ENCODE data around the gene NAALADL2. TPM values are rescaled to one million over a fixed set of nuclear protein-coding genes. Genes with fewer than 3 reads are reported as not detected.

NAALADL2 gene
- total RNA-seq, 2 experiments from 2014 or later: 0.48 TPM; not detected in 1

GRCh38 chr3:175716446-175716845 lies 857.3 kb downstream of the NAALADL2 start:
- Mint-ChIP-seq H3K4me3 (no peak overlapping the region), H3K9me3 (peaks cover 4% of the 10 kb centered on the region), H3K4me1 (no peaks in the 10 kb centered on the region), H3K27ac (no peak overlapping the region), H3K36me3 (no peaks in the 10 kb centered on the region), H3K27me3 (no peaks in the 10 kb centered on the region)
- no peak for DNase-seq

GRCh38 chr3:175726228-175726627 lies 867.1 kb downstream of the NAALADL2 start:
- Mint-ChIP-seq H3K9me3 (no peaks in the 10 kb centered on the region), H3K4me3 (no peak overlapping the region), H3K36me3 (no peaks in the 10 kb centered on the region), H3K27ac (no peak overlapping the region), H3K27me3 (no peaks in the 10 kb centered on the region), H3K4me1 (no peaks in the 10 kb centered on the region)
- DNase-seq: no peak

- no peak for DNase-seq
- H3K27me3 Mint-ChIP-seq: no peaks in the 10 kb centered on the region
- no peaks in the 10 kb centered on the region for H3K4me1 Mint-ChIP-seq
- no peaks in the 10 kb centered on the region for H3K36me3 Mint-ChIP-seq
- no peak overlapping the region for H3K27ac Mint-ChIP-seq
- H3K9me3 Mint-ChIP-seq: no peaks in the 10 kb centered on the region
- no peak overlapping the region for H3K4me3 Mint-ChIP-seq
Observed at GRCh38 chr3:175728566-175728965, 869.4 kb downstream of the NAALADL2 start.

GRCh38 chr3:175729466-175729865 lies 870.3 kb downstream of the NAALADL2 start:
- H3K4me3 Mint-ChIP-seq: no peak overlapping the region
- H3K36me3 Mint-ChIP-seq: no peaks in the 10 kb centered on the region
- H3K27me3 Mint-ChIP-seq: no peaks in the 10 kb centered on the region
- H3K4me1 Mint-ChIP-seq: no peaks in the 10 kb centered on the region
- no peak for DNase-seq
- H3K9me3 Mint-ChIP-seq: no peaks in the 10 kb centered on the region
- H3K27ac Mint-ChIP-seq: no peak overlapping the region

GRCh38 chr3:175731543-175731942 lies 872.4 kb downstream of the NAALADL2 start:
- H3K4me1 Mint-ChIP-seq: no peaks in the 10 kb centered on the region
- H3K36me3 Mint-ChIP-seq: no peaks in the 10 kb centered on the region
- H3K27ac Mint-ChIP-seq: no peak overlapping the region
- H3K27me3 Mint-ChIP-seq: no peaks in the 10 kb centered on the region
- H3K9me3 Mint-ChIP-seq: peaks cover 6% of the 10 kb centered on the region
- H3K4me3 Mint-ChIP-seq: no peak overlapping the region
- DNase-seq: no peak

DNA sequence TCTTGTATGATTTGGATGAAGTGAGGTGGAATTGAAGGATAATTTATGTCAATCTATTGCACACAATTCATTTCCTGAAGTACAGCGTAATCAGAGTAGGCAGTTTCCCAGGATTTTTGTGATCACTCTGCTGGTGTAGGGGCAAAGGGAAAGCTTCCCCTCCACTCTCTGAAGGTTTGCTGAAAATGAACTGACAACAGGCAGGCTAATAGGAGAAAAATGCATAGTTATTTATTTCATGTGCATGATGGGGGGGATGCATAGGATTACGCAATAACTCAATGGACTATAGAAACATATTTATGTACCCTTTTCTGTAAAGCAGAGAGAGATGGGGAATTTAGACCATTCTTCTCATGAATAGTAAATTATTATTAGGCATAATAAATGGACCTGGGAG lies 872.9 kb downstream of the NAALADL2 start:
- DNase-seq: no peak
- H3K4me1 Mint-ChIP-seq: no peaks in the 10 kb centered on the region
- H3K4me3 Mint-ChIP-seq: no peak overlapping the region
- H3K36me3 Mint-ChIP-seq: no peaks in the 10 kb centered on the region
- H3K9me3 Mint-ChIP-seq: peaks cover 6% of the 10 kb centered on the region
- no peak overlapping the region for H3K27ac Mint-ChIP-seq
- H3K27me3 Mint-ChIP-seq: no peaks in the 10 kb centered on the region

DNA sequence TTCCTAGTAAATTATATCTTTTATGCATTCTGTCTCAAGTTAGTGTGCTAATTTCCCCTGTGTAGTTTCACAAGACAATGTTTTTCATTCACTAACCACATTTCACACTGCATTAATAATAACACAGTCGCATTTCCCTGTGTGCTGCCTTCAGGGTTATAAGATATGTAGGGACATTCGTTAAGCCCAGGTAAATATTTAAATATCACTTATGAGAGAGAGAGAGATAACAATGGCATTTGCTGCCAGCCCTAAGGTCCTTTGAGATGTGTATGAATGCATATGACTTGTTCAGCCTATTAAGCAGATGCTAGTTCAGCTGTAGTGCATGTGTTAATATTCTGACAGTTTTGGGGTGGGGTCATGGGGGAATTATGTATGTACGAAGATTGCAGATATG lies 876.7 kb downstream of the NAALADL2 start:
- Mint-ChIP-seq H3K9me3 (peaks cover 9% of the 10 kb centered on the region), H3K36me3 (no peaks in the 10 kb centered on the region), H3K4me3 (no peak overlapping the region), H3K27me3 (no peaks in the 10 kb centered on the region), H3K4me1 (no peaks in the 10 kb centered on the region), H3K27ac (no peak overlapping the region)
- DNase-seq: no peak

DNA sequence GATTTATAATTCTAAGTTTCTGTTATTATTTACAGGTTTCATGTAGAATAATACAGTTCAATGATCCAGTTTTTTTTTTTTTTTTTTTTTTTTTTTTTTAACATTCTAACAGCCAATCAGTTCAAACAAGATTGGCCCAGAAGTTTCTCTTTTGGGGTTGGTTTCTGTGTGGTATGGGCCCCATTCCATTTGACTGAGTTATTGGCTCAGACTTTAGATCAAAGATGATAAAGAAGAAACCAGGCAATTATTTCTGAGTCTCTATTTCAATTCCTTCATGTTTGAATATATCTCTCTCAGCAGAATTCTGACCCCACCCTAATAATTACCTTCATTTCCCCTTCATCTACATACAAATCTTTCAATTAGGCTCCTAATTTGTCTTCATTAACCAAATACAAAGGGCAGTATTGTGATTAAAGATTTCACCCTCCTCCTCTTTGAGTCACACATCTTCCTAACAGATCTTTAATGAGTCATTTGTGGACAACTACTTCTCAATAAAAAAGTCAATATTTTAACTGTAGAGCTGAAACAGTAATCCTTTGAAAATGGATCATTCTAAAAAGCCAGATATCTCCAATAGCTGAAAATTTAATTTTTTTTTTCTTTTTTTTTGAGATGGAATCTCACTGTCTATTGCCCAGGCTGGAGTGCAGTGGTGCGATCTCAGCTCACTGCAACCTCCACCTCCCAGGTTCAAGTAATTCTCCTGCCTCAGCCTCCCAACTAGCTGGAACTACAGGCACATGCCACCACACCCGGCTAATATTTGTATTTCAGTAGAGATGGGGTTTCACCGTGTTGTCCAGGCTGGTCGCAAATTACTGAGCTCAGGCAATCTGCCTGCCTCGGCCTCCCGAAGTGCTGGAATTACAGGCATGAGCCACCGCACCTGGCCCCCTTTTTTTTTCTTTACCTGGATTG lies 878.8 kb downstream of the NAALADL2 start:
- H3K27ac Mint-ChIP-seq: no peak overlapping the region
- no peaks in the 10 kb centered on the region for H3K4me1 Mint-ChIP-seq
- no peak for DNase-seq
- no peak overlapping the region for H3K4me3 Mint-ChIP-seq
- H3K9me3 Mint-ChIP-seq: peaks cover 9% of the 10 kb centered on the region
- no peaks in the 10 kb centered on the region for H3K27me3 Mint-ChIP-seq
- no peaks in the 10 kb centered on the region for H3K36me3 Mint-ChIP-seq

DNA sequence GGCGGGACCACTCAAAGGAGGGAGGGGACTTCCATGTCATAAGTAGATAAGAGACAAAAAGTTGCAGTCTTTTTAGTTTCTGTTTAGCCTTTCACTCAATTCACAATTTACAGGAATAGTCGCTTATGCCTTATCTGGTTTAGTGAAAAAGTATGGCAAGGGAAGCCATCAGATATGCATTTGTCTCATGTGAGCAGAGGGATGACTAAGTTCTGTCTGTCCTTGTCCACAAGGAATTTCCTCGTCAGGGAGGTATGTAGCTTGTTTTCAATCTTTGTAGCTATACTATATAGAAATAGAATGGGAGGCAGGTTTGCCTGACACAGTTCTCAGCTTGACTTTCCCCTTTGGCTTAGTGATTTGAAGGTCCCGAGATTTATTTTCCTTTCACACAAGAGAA lies 882.8 kb downstream of the NAALADL2 start:
- H3K4me3 Mint-ChIP-seq: no peak overlapping the region
- H3K4me1 Mint-ChIP-seq: no peaks in the 10 kb centered on the region
- no peak for DNase-seq
- H3K36me3 Mint-ChIP-seq: no peaks in the 10 kb centered on the region
- peaks cover 3% of the 10 kb centered on the region for H3K9me3 Mint-ChIP-seq
- H3K27ac Mint-ChIP-seq: no peak overlapping the region
- no peaks in the 10 kb centered on the region for H3K27me3 Mint-ChIP-seq

GRCh38 chr3:175743733-175744400 lies 884.7 kb downstream of the NAALADL2 start:
- no peak for DNase-seq
- H3K27me3 Mint-ChIP-seq: no peaks in the 10 kb centered on the region

DNA sequence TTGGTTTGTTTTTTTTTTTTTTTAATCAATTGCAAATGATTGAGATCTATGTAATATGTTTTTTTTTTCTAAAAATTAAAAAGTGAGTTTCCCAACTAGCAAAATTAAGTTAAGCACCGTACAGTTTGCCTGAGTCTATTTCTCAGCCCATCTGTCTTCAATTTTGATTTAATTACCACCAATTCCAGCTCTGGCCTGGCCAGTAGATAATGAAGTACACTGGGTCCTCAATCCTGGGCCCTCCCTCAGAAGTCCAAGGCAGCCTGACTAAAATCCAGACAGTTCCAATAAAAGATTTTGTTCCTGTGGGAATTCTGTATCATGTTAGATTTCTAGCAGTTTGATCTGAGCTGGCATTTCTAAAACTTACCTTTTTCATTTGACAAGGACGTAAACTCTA lies 887.2 kb downstream of the NAALADL2 start:
- no peaks in the 10 kb centered on the region for H3K27me3 Mint-ChIP-seq

More at GRCh38 chr3:175743733-175744400, 884.7 kb downstream of the NAALADL2 start:
- Mint-ChIP-seq H3K36me3 (no peaks in the 10 kb centered on the region), H3K9me3 (peaks cover 3% of the 10 kb centered on the region), H3K27ac (no peak overlapping the region), H3K4me1 (no peaks in the 10 kb centered on the region), H3K4me3 (no peak overlapping the region)

GRCh38 chr3:175748087-175748730 lies 889.1 kb downstream of the NAALADL2 start:
- no peaks in the 10 kb centered on the region for H3K4me1 Mint-ChIP-seq
- no peaks in the 10 kb centered on the region for H3K9me3 Mint-ChIP-seq
- H3K27ac Mint-ChIP-seq: no peak overlapping the region
- DNase-seq: no peak
- no peaks in the 10 kb centered on the region for H3K36me3 Mint-ChIP-seq
- no peaks in the 10 kb centered on the region for H3K27me3 Mint-ChIP-seq
- H3K4me3 Mint-ChIP-seq: no peak overlapping the region

More for the DNA sequence above, 887.2 kb downstream of the NAALADL2 start:
- no peak overlapping the region for H3K27ac Mint-ChIP-seq
- no peaks in the 10 kb centered on the region for H3K4me1 Mint-ChIP-seq
- H3K36me3 Mint-ChIP-seq: no peaks in the 10 kb centered on the region
- DNase-seq: no peak
- H3K4me3 Mint-ChIP-seq: no peak overlapping the region
- no peaks in the 10 kb centered on the region for H3K9me3 Mint-ChIP-seq

GRCh38 chr3:175749981-175750380 lies 890.8 kb downstream of the NAALADL2 start:
- Mint-ChIP-seq H3K4me1 (no peaks in the 10 kb centered on the region), H3K27ac (no peak overlapping the region), H3K4me3 (no peak overlapping the region), H3K9me3 (no peaks in the 10 kb centered on the region), H3K27me3 (no peaks in the 10 kb centered on the region), H3K36me3 (no peaks in the 10 kb centered on the region)
- no peak for DNase-seq

GRCh38 chr3:175751089-175751488 lies 892.0 kb downstream of the NAALADL2 start:
- Mint-ChIP-seq H3K4me3 (no peak overlapping the region), H3K4me1 (no peaks in the 10 kb centered on the region), H3K27me3 (no peaks in the 10 kb centered on the region), H3K36me3 (no peaks in the 10 kb centered on the region), H3K9me3 (no peaks in the 10 kb centered on the region), H3K27ac (no peak overlapping the region)
- DNase-seq: no peak

DNA sequence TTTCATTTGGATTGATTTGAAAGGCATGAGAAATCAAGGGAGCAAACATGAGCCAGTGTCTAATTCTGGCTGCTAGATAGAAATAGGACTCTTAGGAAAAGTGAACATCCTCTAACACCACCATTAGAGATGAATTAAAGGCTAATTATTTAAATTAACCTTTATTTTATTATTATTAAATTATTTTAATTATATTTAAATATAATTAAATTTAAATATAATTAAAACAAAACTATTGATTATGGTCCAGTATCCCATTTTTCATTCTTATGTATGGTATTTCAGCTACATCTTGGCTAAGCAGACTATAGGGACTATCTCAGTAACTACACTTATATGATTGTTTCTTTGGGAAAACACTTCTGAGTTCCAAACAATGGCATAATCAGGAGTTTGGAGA lies 904.8 kb downstream of the NAALADL2 start:
- no peaks in the 10 kb centered on the region for H3K36me3 Mint-ChIP-seq
- DNase-seq: no peak
- H3K27ac Mint-ChIP-seq: no peak overlapping the region
- H3K4me1 Mint-ChIP-seq: no peaks in the 10 kb centered on the region
- H3K4me3 Mint-ChIP-seq: no peak overlapping the region
- H3K9me3 Mint-ChIP-seq: peaks cover 1% of the 10 kb centered on the region
- H3K27me3 Mint-ChIP-seq: no peaks in the 10 kb centered on the region

Measured in activated naive CD8-positive, alpha-beta T cell treated with anti-CD3 and anti-CD28 coated beads for 36 hours (primary cell).